Gastroesophageal sphincter (tissue), 3 donors: ENCODE data around the gene CACNA1D.

Experiments used
- EP300 ChIP-seq: sonication (generic); formaldehyde crosslinking; IDR thresholded peaks from one replicate; pipeline ENCODE4 v1.6.1; 2017; ENCODE audit warnings: antibody characterized with exemption, mild to moderate bottlenecking
- POLR2AphosphoS5 ChIP-seq: sonication (generic); formaldehyde crosslinking; IDR thresholded peaks from one replicate; pipeline ENCODE4 v1.6.1; 2017; ENCODE audit warnings: antibody characterized with exemption
- TF ChIP-seq, protein P1 (sequence below), 4 experiments: fragments of 200-600 bp in 2 of 4; fragments of 450-650 bp in 2 of 4; sonication (generic) in 1 of 4; IDR thresholded peaks; one replicate each; pipeline ENCODE4 v1.5.1; 2017 to 2019; ENCODE audit warnings: antibody characterized with exemption in 4 of 4, mild to moderate bottlenecking in 2 of 4, moderate library complexity in 2 of 4

DNA sequence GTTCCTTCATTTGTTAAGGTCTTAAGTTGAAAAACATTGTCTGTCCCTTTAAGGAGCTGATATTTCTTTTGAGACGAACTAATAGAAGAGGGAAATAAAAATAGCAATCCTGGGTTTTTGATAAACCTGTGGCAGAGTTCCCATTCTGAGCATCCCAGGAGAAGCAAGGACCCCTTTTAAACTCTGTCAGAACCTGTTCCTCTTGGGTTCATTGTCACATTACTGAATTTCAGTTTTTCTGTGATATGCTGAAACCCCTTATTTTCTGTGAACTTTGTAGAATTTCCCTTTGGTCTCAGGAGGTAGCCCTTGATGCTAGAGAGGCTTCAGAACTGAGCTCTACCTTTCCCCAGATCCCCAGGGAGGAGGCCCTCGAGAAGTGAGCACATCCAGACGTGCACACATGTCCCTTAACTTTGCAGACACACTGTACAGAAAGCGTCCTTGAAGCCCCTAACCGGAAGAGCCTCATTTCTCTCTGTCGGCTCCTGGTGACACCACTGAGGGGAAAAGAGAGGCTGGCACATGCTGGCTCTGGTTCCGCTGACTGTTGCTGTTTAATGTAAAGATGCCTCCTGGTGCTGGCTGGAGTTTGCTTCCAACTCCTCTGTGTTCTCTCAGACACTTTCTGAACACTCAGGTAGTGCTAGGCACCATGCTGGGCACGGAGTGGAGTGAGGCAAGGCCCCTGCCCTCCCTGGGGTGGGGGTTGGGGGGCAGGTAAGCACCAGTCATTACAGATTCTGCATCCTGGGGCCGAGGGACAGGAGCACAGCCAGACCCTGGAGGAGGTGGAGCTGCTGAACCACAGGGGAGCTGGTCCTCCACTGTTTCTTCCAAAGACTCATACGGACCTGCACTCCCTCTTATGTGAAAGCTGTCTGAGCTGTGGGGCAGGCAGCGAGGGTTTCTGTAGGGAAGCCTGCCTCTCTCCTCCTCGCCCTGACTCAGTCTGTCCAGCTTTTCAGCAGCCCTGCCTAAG is 274.4 kb downstream of the CACNA1D start:
- TF ChIP-seq, protein P1, sequence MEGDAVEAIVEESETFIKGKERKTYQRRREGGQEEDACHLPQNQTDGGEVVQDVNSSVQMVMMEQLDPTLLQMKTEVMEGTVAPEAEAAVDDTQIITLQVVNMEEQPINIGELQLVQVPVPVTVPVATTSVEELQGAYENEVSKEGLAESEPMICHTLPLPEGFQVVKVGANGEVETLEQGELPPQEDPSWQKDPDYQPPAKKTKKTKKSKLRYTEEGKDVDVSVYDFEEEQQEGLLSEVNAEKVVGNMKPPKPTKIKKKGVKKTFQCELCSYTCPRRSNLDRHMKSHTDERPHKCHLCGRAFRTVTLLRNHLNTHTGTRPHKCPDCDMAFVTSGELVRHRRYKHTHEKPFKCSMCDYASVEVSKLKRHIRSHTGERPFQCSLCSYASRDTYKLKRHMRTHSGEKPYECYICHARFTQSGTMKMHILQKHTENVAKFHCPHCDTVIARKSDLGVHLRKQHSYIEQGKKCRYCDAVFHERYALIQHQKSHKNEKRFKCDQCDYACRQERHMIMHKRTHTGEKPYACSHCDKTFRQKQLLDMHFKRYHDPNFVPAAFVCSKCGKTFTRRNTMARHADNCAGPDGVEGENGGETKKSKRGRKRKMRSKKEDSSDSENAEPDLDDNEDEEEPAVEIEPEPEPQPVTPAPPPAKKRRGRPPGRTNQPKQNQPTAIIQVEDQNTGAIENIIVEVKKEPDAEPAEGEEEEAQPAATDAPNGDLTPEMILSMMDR (IDR thresholded peaks at IDR 0.05) = no peak
- TF ChIP-seq EP300 = no peak
- TF ChIP-seq POLR2AphosphoS5 = no peak
